ENCODE measurements around the gene TTC7B. TPM values are rescaled to one million over a fixed set of nuclear protein-coding genes. Genes with fewer than 3 reads are reported as not detected.

TTC7B gene
- polyA plus RNA-seq, 1 donor (not counting 4 experiments of a cell fraction or from before 2014, with no cell fraction given) = 21.4 TPM

DNA sequence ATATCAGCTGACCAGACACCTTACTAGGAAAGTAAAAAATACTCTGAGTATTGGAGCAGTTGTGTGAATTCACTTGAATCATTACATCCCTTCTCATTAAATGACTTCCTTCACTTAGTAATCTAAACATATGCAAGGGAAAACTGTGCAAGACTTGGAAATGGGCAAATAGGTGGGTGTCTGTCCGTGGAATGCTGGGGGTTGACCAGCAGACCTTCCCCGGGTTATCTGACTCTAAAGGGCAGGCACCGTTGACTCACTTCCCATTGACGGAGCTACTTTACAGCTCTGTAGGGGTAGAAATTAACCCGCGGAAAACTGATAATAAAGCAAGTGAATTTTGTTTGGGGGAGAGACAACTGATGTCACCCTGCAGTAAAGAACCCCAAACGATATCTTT is 199.3 kb downstream of the TTC7B start:
- FAIRE-seq = no peak
- no peaks in the 10 kb centered on the region for H3K9me1 ChIP-seq (ENCODE audit: control insufficient read depth, extremely low read depth, insufficient read depth, low read length)
- peaks cover 9% of the 10 kb centered on the region for H3K4me1 ChIP-seq (ENCODE audit: control insufficient read depth, extremely low read depth, insufficient read depth, low read length)
- no peak overlapping the region for H3K27ac ChIP-seq (ENCODE audit: control insufficient read depth, insufficient read depth, low read length)
- DNase-seq (ENCODE audit: low read depth, low spot score) = no peak
- no peak overlapping the region for H3K9ac ChIP-seq (ENCODE audit: control insufficient read depth, extremely low read depth, insufficient read depth, low read length)
- H4K20me1 ChIP-seq (ENCODE audit: control insufficient read depth, extremely low read depth, insufficient read depth, low read length) = no peaks in the 10 kb centered on the region
- H2AFZ ChIP-seq (ENCODE audit: control insufficient read depth, low read length) = no peak overlapping the region
- dilution Hi-C loops (cut with MboI; ENCODE audit: extremely low pct_ligation_motif_present, low sequenced_read_pairs) = no loop called here
- H3K79me2 ChIP-seq (ENCODE audit: control insufficient read depth, insufficient read depth, low read length) = no peaks in the 10 kb centered on the region
- H3K36me3 ChIP-seq (ENCODE audit: control insufficient read depth in 2 of 2, extremely low read depth in 1 of 2, insufficient read depth in 2 of 2, low read length in 2 of 2) = no peaks in the 10 kb centered on the region
- TF ChIP-seq, protein P1, sequence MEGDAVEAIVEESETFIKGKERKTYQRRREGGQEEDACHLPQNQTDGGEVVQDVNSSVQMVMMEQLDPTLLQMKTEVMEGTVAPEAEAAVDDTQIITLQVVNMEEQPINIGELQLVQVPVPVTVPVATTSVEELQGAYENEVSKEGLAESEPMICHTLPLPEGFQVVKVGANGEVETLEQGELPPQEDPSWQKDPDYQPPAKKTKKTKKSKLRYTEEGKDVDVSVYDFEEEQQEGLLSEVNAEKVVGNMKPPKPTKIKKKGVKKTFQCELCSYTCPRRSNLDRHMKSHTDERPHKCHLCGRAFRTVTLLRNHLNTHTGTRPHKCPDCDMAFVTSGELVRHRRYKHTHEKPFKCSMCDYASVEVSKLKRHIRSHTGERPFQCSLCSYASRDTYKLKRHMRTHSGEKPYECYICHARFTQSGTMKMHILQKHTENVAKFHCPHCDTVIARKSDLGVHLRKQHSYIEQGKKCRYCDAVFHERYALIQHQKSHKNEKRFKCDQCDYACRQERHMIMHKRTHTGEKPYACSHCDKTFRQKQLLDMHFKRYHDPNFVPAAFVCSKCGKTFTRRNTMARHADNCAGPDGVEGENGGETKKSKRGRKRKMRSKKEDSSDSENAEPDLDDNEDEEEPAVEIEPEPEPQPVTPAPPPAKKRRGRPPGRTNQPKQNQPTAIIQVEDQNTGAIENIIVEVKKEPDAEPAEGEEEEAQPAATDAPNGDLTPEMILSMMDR (optimal IDR thresholded peaks at IDR 0.05 in 1 of 3, IDR thresholded peaks at IDR 0.05 in 1 of 3, conservative IDR thresholded peaks at IDR 0.05 in 1 of 3; ENCODE audit: extremely low read depth in 1 of 3, insufficient read depth in 2 of 3, low read length in 3 of 3) = no peak
- TF ChIP-seq EZH2 (IDR thresholded peaks at IDR 0.05; ENCODE audit: low read length) = no peak
- no peaks in the 10 kb centered on the region for H3K9me3 ChIP-seq (ENCODE audit: control insufficient read depth, low read depth, low read length)
- H3K4me3 ChIP-seq (ENCODE audit: control insufficient read depth in 2 of 3, extremely low read depth in 1 of 3, insufficient read depth in 2 of 3, low read depth in 1 of 3, low read length in 3 of 3) = no peak overlapping the region
- H3K27me3 ChIP-seq (ENCODE audit: control insufficient read depth, extremely low read depth, insufficient read depth, low read length) = no peaks in the 10 kb centered on the region
- no peak overlapping the region for H3K4me2 ChIP-seq (ENCODE audit: control insufficient read depth, extremely low read depth, insufficient read depth, low read depth, low read length)

DNA sequence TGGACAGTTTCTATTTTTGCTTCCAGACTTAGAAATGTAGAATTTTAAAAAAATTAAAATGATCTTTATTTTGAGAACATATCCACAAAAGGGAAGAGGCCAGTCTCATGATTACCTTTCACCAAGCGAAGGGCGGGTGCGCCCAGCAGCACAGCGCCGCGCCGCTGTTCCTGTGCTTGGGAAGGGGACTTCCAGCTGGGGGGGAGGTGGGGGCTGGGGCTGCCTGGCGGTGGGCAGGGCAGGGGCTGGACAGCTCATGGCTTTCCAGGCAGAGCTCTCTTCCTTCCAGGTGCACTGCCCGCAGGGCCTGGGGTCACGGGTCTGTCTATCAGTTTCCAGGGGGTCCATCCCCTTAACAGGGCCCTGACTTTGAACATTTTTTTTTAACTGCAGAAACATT is 199.9 kb downstream of the TTC7B start:
- Histone ChIP-seq H4K20me1 (ENCODE audit: control insufficient read depth, extremely low read depth, insufficient read depth, low read length) (no peaks in the 10 kb centered on the region), H3K27ac (ENCODE audit: control insufficient read depth, insufficient read depth, low read length) (no peak overlapping the region), H3K9me3 (ENCODE audit: control insufficient read depth, low read depth, low read length) (no peaks in the 10 kb centered on the region), H3K4me1 (ENCODE audit: control insufficient read depth, extremely low read depth, insufficient read depth, low read length) (peaks cover 9% of the 10 kb centered on the region), H3K4me2 (ENCODE audit: control insufficient read depth, extremely low read depth, insufficient read depth, low read depth, low read length) (no peak overlapping the region), H3K9me1 (ENCODE audit: control insufficient read depth, extremely low read depth, insufficient read depth, low read length) (no peaks in the 10 kb centered on the region), H3K9ac (ENCODE audit: control insufficient read depth, extremely low read depth, insufficient read depth, low read length) (no peak overlapping the region), H3K36me3 (ENCODE audit: control insufficient read depth in 2 of 2, extremely low read depth in 1 of 2, insufficient read depth in 2 of 2, low read length in 2 of 2) (no peaks in the 10 kb centered on the region), H3K4me3 (ENCODE audit: control insufficient read depth in 2 of 3, extremely low read depth in 1 of 3, insufficient read depth in 2 of 3, low read depth in 1 of 3, low read length in 3 of 3) (no peak overlapping the region), H2AFZ (ENCODE audit: control insufficient read depth, low read length) (no peak overlapping the region), H3K27me3 (ENCODE audit: control insufficient read depth, extremely low read depth, insufficient read depth, low read length) (no peaks in the 10 kb centered on the region), H3K79me2 (ENCODE audit: control insufficient read depth, insufficient read depth, low read length) (no peaks in the 10 kb centered on the region)
- FAIRE-seq = no peak
- TF ChIP-seq, protein P1 (optimal IDR thresholded peaks at IDR 0.05 in 1 of 3, IDR thresholded peaks at IDR 0.05 in 1 of 3, conservative IDR thresholded peaks at IDR 0.05 in 1 of 3; ENCODE audit: extremely low read depth in 1 of 3, insufficient read depth in 2 of 3, low read length in 3 of 3) = no peak
- TF ChIP-seq EZH2 (IDR thresholded peaks at IDR 0.05; ENCODE audit: low read length) = no peak
- no peak for DNase-seq (ENCODE audit: low read depth, low spot score)
- dilution Hi-C loops (cut with MboI; ENCODE audit: extremely low pct_ligation_motif_present, low sequenced_read_pairs) = no loop called here

Measured in keratinocyte (primary cell).